GM12878 (cell line): ENCODE data around the gene PIK3C3. TPM values are rescaled to one million over a fixed set of nuclear protein-coding genes. Genes with fewer than 3 reads are reported as not detected.

Source experiments
- ATAC-seq: fragments of 200-7000 bp; cut with Tn5 transposase; 3 replicates; pipeline ENCODE4 v1.9.1; 2020; ENCODE audit warnings: mild to moderate bottlenecking, moderate library complexity
- BruUV-seq: library from RNA; stranded (reverse); fragments of 400-500 nt; replicated peaks from 2 replicates; lab custom pipeline; 2021; lab: Mats Ljungman, UMichigan
- CTCF ChIA-PET: fragments of 300-600 bp; sonication (Branson Sonifier 250); formaldehyde crosslinking; extraction: SDS; loops from one replicate; lab custom pipeline; 2021; ENCODE audit warnings: inconsistent platforms; lab: Yijun Ruan, JAX
- POLR2A ChIA-PET: fragments of 350-600 bp; formaldehyde crosslinking; extraction: SDS; loops from one replicate; lab custom pipeline; 2021; ENCODE audit warnings: inconsistent platforms; lab: Charles Lee
- RAD21 ChIA-PET: fragments of 300-600 bp; sonication (Branson Sonifier 250); formaldehyde crosslinking; loops from one replicate; lab custom pipeline; 2023; ENCODE audit warnings: antibody characterized with exemption; ENCODE audit not compliant: unreplicated experiment; lab: Charles Lee
- SMC1A ChIA-PET: fragments of 300-600 bp; sonication (Branson Sonifier 250); formaldehyde crosslinking; loops from one replicate; lab custom pipeline; 2023; ENCODE audit not compliant: unreplicated experiment, uncharacterized antibody; lab: Charles Lee
- DNase-seq: peaks from one replicate; pipeline ENCODE4 v3.0.0-alpha.2; 2011; ENCODE audit warnings: low read depth, low spot score
- FAIRE-seq: peaks from 3 replicates; lab custom pipeline; 2011; peaks lifted over from hg19 to GRCh38; lab: Jason Lieb, UNC
- H2AFZ ChIP-seq: 2 replicates; pipeline ENCODE4 v1.6.0; 2011; ENCODE audit warnings: low read depth, low read length, control low read depth; ENCODE audit not compliant: control insufficient read depth
- H3K27ac ChIP-seq: 2 replicates; pipeline ENCODE4 v1.5.1; 2011; ENCODE audit warnings: control low read depth; ENCODE audit not compliant: control insufficient read depth, insufficient read depth
- H3K27me3 ChIP-seq, 2 experiments: replicated peaks in 1 of 2; 2 replicates each; pipeline versions ENCODE4 v1.6.0 to v1.6.1; 2011; ENCODE audit warnings: low read length in 1 of 2; ENCODE audit not compliant: control insufficient read depth in 2 of 2, insufficient read depth in 2 of 2
- H3K36me3 ChIP-seq, 2 experiments: 2 replicates each; pipeline ENCODE4 v1.5.1; 2011; ENCODE audit warnings: low read length in 1 of 2; ENCODE audit not compliant: control insufficient read depth in 2 of 2, insufficient read depth in 2 of 2
- H3K4me1 ChIP-seq: 2 replicates; pipeline ENCODE4 v1.6.1; 2011; ENCODE audit warnings: mild to moderate bottlenecking, low read length, moderate library complexity, mixed read lengths; ENCODE audit not compliant: control insufficient read depth, insufficient read depth
- H3K4me2 ChIP-seq: 2 replicates; pipeline ENCODE4 v1.6.0; 2011; ENCODE audit warnings: control low read depth; ENCODE audit not compliant: control insufficient read depth, insufficient read depth
- H3K4me3 ChIP-seq: fragments of 200-600 bp; sonication (generic); 2 replicates; pipeline ENCODE4 v1.5.1; 2016
- H3K79me2 ChIP-seq: 2 replicates; pipeline ENCODE4 v1.6.0; 2011; ENCODE audit warnings: low read length; ENCODE audit not compliant: control insufficient read depth, insufficient read depth
- H3K9ac ChIP-seq: 2 replicates; pipeline ENCODE4 v1.8.0; 2011; ENCODE audit warnings: low read length, control low read depth, mixed read lengths; ENCODE audit not compliant: control insufficient read depth, insufficient read depth
- H3K9me3 ChIP-seq: replicated peaks from 3 replicates; pipeline ENCODE4 v1.5.1; 2011; ENCODE audit warnings: mild to moderate bottlenecking, low read length; ENCODE audit not compliant: control insufficient read depth, insufficient read depth
- H4K20me1 ChIP-seq: 2 replicates; pipeline ENCODE4 v1.6.0; 2011; ENCODE audit not compliant: control insufficient read depth, insufficient read depth
- BHLHE40 ChIP-seq, 2 experiments: fragments of 450-650 bp in 1 of 2; IDR thresholded peaks; 2 replicates each; pipeline ENCODE4 v1.6.1; 2011 to 2017; ENCODE audit warnings: low read depth in 2 of 2, borderline replicate concordance in 1 of 2, improper control_type of control experiment in 1 of 2, low read length in 1 of 2, mild to moderate bottlenecking in 1 of 2
- CTCF ChIP-seq, 3 experiments: IDR thresholded peaks in 2 of 3; conservative IDR thresholded peaks in 1 of 3; 2 replicates each; pipeline ENCODE4 v1.5.1; 2011; ENCODE audit warnings: low read depth in 3 of 3, low read length in 3 of 3, mild to moderate bottlenecking in 3 of 3, control low read depth in 2 of 3, moderate library complexity in 2 of 3, inconsistent platforms in 1 of 3, mixed read lengths in 1 of 3; ENCODE audit not compliant: control insufficient read depth in 2 of 3, insufficient read depth in 1 of 3; ENCODE audit errors: extremely low read depth in 1 of 3
- EED ChIP-seq: sonication (generic); IDR thresholded peaks from 2 replicates; pipeline ENCODE4 v1.6.1; 2016; ENCODE audit warnings: antibody characterized with exemption, low read depth
- NFYB ChIP-seq: IDR thresholded peaks from 2 replicates; pipeline ENCODE4 v1.6.1; 2011; ENCODE audit warnings: low read depth, mild to moderate bottlenecking, low read length, improper control_type of control experiment, moderate library complexity; ENCODE audit not compliant: insufficient read depth
- RAD21 ChIP-seq: IDR thresholded peaks from 2 replicates; pipeline ENCODE4 v1.6.1; 2011; ENCODE audit warnings: mild to moderate bottlenecking, low read depth, low read length, moderate library complexity; ENCODE audit not compliant: insufficient read depth
- RAD51 ChIP-seq: fragments of 450-650 bp; IDR thresholded peaks from 2 replicates; pipeline ENCODE4 v1.6.1; 2016; ENCODE audit warnings: moderate library complexity, mild to moderate bottlenecking, inconsistent platforms
- SMC3 ChIP-seq: IDR thresholded peaks from 2 replicates; pipeline ENCODE4 v1.6.1; 2011; ENCODE audit warnings: low read length, improper control_type of control experiment, borderline replicate concordance
- ZNF687 ChIP-seq: fragments of 450-650 bp; IDR thresholded peaks from 2 replicates; pipeline ENCODE4 v1.6.1; 2017; ENCODE audit warnings: mild to moderate bottlenecking, moderate library complexity
- WGBS: methylation state at CpG from one replicate; pipeline ENCODE4 v1.1.6; 2016; ENCODE audit warnings: low lambda C conversion rate; ENCODE audit not compliant: insufficient replicate concordance, insufficient coverage; ENCODE audit errors: missing lambda C conversion rate; 5-methylcytosine and 5-hydroxymethylcytosine counted together
- in situ Hi-C: fragments of 300-500 bp; cut with MboI; formaldehyde crosslinking; loops from 9 replicates; pipeline ENCODE4 v1.14.3; 2018; ENCODE audit warnings: mixed read lengths
- intact Hi-C: fragments of 100-400 bp; cut with micrococcal nuclease; formaldehyde crosslinking; loops from one replicate; pipeline ENCODE4 v1.14.2; 2022; ENCODE audit not compliant: unreplicated experiment
- polyA plus RNA-seq, 11 experiments: library from polyadenylated mRNA; depleted of rRNA in 4 of 11; unstranded in 6 of 11; stranded (reverse) in 5 of 11; fragments of >200 nt; fragmentation: Nextera tagmentation in 4 of 11; fragmentation: Illumina TruSeq in 1 of 11; extraction: Ambion mirVana in 4 of 11; extraction: Trizol in 1 of 11; gene quantifications; 1 replicate in 1 of 11; 2 replicates in 10 of 11; pipeline versions ENCODE4 v1.2.1 to v1.2.3, GENCODE V29; 2011 to 2016; ENCODE audit warnings: inconsistent platforms in 2 of 11, missing spikeins in 2 of 11, low read depth in 1 of 11
- total RNA-seq, 4 experiments: library from RNA; depleted of rRNA in 3 of 4; stranded (reverse); fragments of >200 nt in 3 of 4; fragmentation: Illumina TruSeq in 1 of 4; extraction: Trizol in 1 of 4; gene quantifications; 2 replicates each; pipeline versions ENCODE4 v1.2.1 to v1.2.3, GENCODE V29; 2013 to 2021

PIK3C3 gene
- total and polyA plus RNA-seq, 10 of the 15 experiments (the other 5 are each of a cell fraction or from before 2014, with no cell fraction given) = 14.4 to 131 (median 32.4) TPM

- BruUV-seq = no TSS peak
- Histone ChIP-seq H3K9ac (no peak overlapping the region), H3K79me2 (no peaks in the 10 kb centered on the region), H3K4me3 (no peak overlapping the region), H3K27ac (no peak overlapping the region)
- TF ChIP-seq RAD21 = peak; percentile 60
- TF ChIP-seq ZNF687 = no peak
- peak; percentile 43; the same call in 1 of the 2 replicates for TF ChIP-seq SMC3
- peak in 1 of 2 experiments; percentile 12; a peak in 1 of 4 replicates for TF ChIP-seq BHLHE40 (IDR thresholded peaks at IDR 0.05; ENCODE audit: borderline replicate concordance in 1 of 2, low read depth in 2 of 2, low read length in 1 of 2)
- peak; percentile 73 for TF ChIP-seq RAD51
- TF ChIP-seq EED = no peak
- TF ChIP-seq CTCF (IDR thresholded peaks at IDR 0.05 in 2 of 3, conservative IDR thresholded peaks at IDR 0.05 in 1 of 3; ENCODE audit: control insufficient read depth in 2 of 3, extremely low read depth in 1 of 3, insufficient read depth in 1 of 3, low read depth in 3 of 3, low read length in 3 of 3) = peak; percentile 68 to 80 (median 76)
- no peak for TF ChIP-seq NFYB
- TF ChIP-seq, all 136 proteins: peak for 5
- H3K4me1 ChIP-seq = no peaks in the 10 kb centered on the region
- WGBS = 9% methylated on average over 5 of the region's 5 CpGs
- peaks cover 0 to 13% of the 10 kb centered on the region in 2 experiments; a peak in 2 of 4 replicates for H3K36me3 ChIP-seq
- H3K4me2 ChIP-seq = no peak overlapping the region
- H4K20me1 ChIP-seq = no peaks in the 10 kb centered on the region
- ChIA-PET RAD21 (interaction anchor here (0.6 to 2.3 kb wide), 26 partner anchors 14 to 1533 kb away, joined by 3 to 40 read pairs (median 4); no protein-coding TSS in a partner anchor), CTCF (interaction anchor here (0.6 to 6.1 kb wide), 66 partner anchors 9 to 1342 kb away, joined by 3 to 104 read pairs (median 4); no protein-coding TSS in a partner anchor), POLR2A (no interaction called here), SMC1A (interaction anchor here (0.6 to 4.1 kb wide), 48 partner anchors 8 to 1535 kb away, joined by 3 to 46 read pairs (median 4); no protein-coding TSS in a partner anchor)
- H3K27me3 ChIP-seq = no peaks in the 10 kb centered on the region
- FAIRE-seq (peak; percentile 82), ATAC-seq (peak; percentile 95), DNase-seq (peak; percentile 4)
- intact Hi-C loops (loop anchor here (1.0 to 10.0 kb wide), 4 partner anchors 60 to 1512 kb away; no protein-coding TSS in a partner anchor), in situ Hi-C loops (no loop called here)
- no peak overlapping the region for H2AFZ ChIP-seq
- H3K9me3 ChIP-seq = no peaks in the 10 kb centered on the region
Measured at GRCh38 chr18:42053188-42053781, 98.3 kb downstream of the PIK3C3 start.
